Panc1 (cell line): ENCODE measurements around the gene CFAP299. TPM values are rescaled to one million over a fixed set of nuclear protein-coding genes. Genes with fewer than 3 reads are reported as not detected.

ENCODE experiments used
- ATAC-seq: fragments of 200-7000 bp; cut with Tn5 transposase; 2 replicates; pipeline ENCODE4 v1.9.1; 2020; ENCODE audit warnings: mild to moderate bottlenecking, moderate library complexity
- BruUV-seq: library from RNA; stranded (reverse); fragments of 400-500 nt; replicated peaks from 2 replicates; lab custom pipeline; 2021; lab: Mats Ljungman, UMichigan
- CTCF ChIA-PET: fragments of 300-600 bp; sonication (Branson Sonifier 250); formaldehyde crosslinking; loops from one replicate; lab custom pipeline; 2022; ENCODE audit warnings: antibody characterized with exemption; lab: Charles Lee
- POLR2A ChIA-PET: fragments of 300-600 bp; sonication (Branson Sonifier 250); formaldehyde crosslinking; loops from one replicate; lab custom pipeline; 2022; ENCODE audit warnings: antibody characterized with exemption; lab: Charles Lee
- DNase-seq: peaks from one replicate; pipeline ENCODE4 v3.0.0-alpha.2; 2010; ENCODE audit warnings: low read depth, low spot score
- H3K27ac ChIP-seq: 2 replicates; pipeline ENCODE4 v1.5.1; 2011; ENCODE audit warnings: mild to moderate bottlenecking, low read length, inconsistent platforms
- H3K27me3 ChIP-seq: fragments of 200-500 bp; sonication (Bioruptor generic); 2 replicates; pipeline ENCODE4 v1.6.0; 2014; ENCODE audit warnings: low read length, inconsistent platforms; ENCODE audit not compliant: control insufficient read depth, insufficient read depth
- H3K36me3 ChIP-seq: fragments of 200-500 bp; sonication (Bioruptor generic); 2 replicates; pipeline ENCODE4 v1.5.1; 2014; ENCODE audit warnings: inconsistent platforms, mild to moderate bottlenecking, low read length, moderate library complexity; ENCODE audit not compliant: control insufficient read depth, insufficient read depth
- H3K4me1 ChIP-seq: 2 replicates; pipeline ENCODE4 v1.5.1; 2011; ENCODE audit warnings: inconsistent platforms, mild to moderate bottlenecking, low read length, moderate library complexity; ENCODE audit not compliant: control insufficient read depth, insufficient read depth
- H3K4me3 ChIP-seq, 2 experiments: 2 replicates each; pipeline ENCODE4 v1.5.1; 2011 to 2012; ENCODE audit warnings: low read depth in 2 of 2, low read length in 2 of 2, mild to moderate bottlenecking in 2 of 2, inconsistent platforms in 1 of 2, moderate library complexity in 1 of 2
- H3K9me3 ChIP-seq: fragments of 200-500 bp; sonication (Bioruptor generic); 2 replicates; pipeline ENCODE4 v1.5.1; 2014; ENCODE audit warnings: low read depth, mild to moderate bottlenecking, inconsistent platforms, low read length, moderate library complexity; ENCODE audit not compliant: control insufficient read depth, insufficient read depth
- CTCF ChIP-seq: fragments of 450-650 bp; IDR thresholded peaks from 2 replicates; pipeline ENCODE4 v1.5.1; 2017; ENCODE audit warnings: mild to moderate bottlenecking
- POLR2AphosphoS5 ChIP-seq: IDR thresholded peaks from 2 replicates; pipeline ENCODE4 v1.6.1; 2012; ENCODE audit warnings: mild to moderate bottlenecking, low read depth, low read length, moderate library complexity
- SIN3A ChIP-seq: IDR thresholded peaks from 2 replicates; pipeline ENCODE4 v1.6.1; 2012; ENCODE audit warnings: low read depth, mild to moderate bottlenecking, low read length, moderate library complexity, borderline replicate concordance; ENCODE audit not compliant: insufficient read depth
- TCF7L2 ChIP-seq: IDR thresholded peaks from 2 replicates; pipeline ENCODE4 v1.6.1; 2011; ENCODE audit warnings: mild to moderate bottlenecking, low read depth, low read length, inconsistent platforms
- in situ Hi-C: cut with HindIII; loops from 2 replicates; pipeline ENCODE4 v1.10.0; 2016; ENCODE audit warnings: low sequenced_read_pairs, low pct_unique_long_range_greater_than_20kb
- intact Hi-C: fragments of 100-400 bp; cut with micrococcal nuclease; formaldehyde crosslinking; loops from one replicate; pipeline ENCODE4 v1.10.0; 2022; ENCODE audit not compliant: unreplicated experiment
- total RNA-seq: library from RNA; stranded (reverse); gene quantifications from one replicate; pipeline ENCODE4 v1.2.1, GENCODE V29; 2021; ENCODE audit not compliant: unreplicated experiment
- TF ChIP-seq, protein P1 (sequence below), 2 experiments: IDR thresholded peaks; 2 replicates each; pipeline ENCODE4 v1.6.1; 2011 to 2012; ENCODE audit warnings: low read depth in 2 of 2, control low read depth in 1 of 2, low read length in 1 of 2, mild to moderate bottlenecking in 1 of 2, moderate library complexity in 1 of 2; ENCODE audit not compliant: insufficient read depth in 1 of 2

The CFAP299 gene
- total RNA-seq, 1 experiment from 2014 or later: not detected

DNA sequence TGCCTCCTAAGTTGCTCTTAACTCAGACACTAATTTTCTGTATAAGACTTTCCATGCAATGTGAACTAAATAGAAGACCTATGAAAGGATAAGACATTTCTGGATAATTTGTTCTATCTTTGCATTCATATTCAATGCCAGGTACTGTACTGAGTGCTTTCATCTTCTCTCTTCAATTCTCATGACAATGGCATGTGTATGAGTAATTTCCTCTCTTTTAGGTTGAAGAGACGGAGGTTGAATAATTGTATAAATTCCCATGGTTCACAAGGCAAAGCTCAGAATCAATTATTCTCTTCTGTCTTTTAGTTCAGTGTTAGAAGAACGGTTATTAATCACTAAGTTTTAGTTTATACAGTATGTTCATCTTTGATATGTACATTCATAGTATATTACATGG lies 29.3 kb upstream of the CFAP299 start:
- DNase-seq: no peak
- BruUV-seq: no TSS peak
- ATAC-seq: no peak
- H3K27me3 ChIP-seq: no peaks in the 10 kb centered on the region
- no peaks in the 10 kb centered on the region for H3K36me3 ChIP-seq
- intact Hi-C loops: no loop called here
- POLR2A ChIA-PET: no interaction called here
- H3K27ac ChIP-seq: no peak overlapping the region
- TF ChIP-seq, protein P1, sequence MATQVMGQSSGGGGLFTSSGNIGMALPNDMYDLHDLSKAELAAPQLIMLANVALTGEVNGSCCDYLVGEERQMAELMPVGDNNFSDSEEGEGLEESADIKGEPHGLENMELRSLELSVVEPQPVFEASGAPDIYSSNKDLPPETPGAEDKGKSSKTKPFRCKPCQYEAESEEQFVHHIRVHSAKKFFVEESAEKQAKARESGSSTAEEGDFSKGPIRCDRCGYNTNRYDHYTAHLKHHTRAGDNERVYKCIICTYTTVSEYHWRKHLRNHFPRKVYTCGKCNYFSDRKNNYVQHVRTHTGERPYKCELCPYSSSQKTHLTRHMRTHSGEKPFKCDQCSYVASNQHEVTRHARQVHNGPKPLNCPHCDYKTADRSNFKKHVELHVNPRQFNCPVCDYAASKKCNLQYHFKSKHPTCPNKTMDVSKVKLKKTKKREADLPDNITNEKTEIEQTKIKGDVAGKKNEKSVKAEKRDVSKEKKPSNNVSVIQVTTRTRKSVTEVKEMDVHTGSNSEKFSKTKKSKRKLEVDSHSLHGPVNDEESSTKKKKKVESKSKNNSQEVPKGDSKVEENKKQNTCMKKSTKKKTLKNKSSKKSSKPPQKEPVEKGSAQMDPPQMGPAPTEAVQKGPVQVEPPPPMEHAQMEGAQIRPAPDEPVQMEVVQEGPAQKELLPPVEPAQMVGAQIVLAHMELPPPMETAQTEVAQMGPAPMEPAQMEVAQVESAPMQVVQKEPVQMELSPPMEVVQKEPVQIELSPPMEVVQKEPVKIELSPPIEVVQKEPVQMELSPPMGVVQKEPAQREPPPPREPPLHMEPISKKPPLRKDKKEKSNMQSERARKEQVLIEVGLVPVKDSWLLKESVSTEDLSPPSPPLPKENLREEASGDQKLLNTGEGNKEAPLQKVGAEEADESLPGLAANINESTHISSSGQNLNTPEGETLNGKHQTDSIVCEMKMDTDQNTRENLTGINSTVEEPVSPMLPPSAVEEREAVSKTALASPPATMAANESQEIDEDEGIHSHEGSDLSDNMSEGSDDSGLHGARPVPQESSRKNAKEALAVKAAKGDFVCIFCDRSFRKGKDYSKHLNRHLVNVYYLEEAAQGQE (IDR thresholded peaks at IDR 0.05; ENCODE audit: insufficient read depth in 1 of 2, low read depth in 2 of 2, low read length in 1 of 2): no peak
- TF ChIP-seq TCF7L2 (no peak), SIN3A (no peak), CTCF (no peak), POLR2AphosphoS5 (no peak)
- H3K9me3 ChIP-seq: no peaks in the 10 kb centered on the region
- no peaks in the 10 kb centered on the region; the same call in 1 of the 2 replicates for H3K4me1 ChIP-seq
- CTCF ChIA-PET: no interaction called here
- in situ Hi-C loops: no loop called here
- no peak overlapping the region for H3K4me3 ChIP-seq

DNA sequence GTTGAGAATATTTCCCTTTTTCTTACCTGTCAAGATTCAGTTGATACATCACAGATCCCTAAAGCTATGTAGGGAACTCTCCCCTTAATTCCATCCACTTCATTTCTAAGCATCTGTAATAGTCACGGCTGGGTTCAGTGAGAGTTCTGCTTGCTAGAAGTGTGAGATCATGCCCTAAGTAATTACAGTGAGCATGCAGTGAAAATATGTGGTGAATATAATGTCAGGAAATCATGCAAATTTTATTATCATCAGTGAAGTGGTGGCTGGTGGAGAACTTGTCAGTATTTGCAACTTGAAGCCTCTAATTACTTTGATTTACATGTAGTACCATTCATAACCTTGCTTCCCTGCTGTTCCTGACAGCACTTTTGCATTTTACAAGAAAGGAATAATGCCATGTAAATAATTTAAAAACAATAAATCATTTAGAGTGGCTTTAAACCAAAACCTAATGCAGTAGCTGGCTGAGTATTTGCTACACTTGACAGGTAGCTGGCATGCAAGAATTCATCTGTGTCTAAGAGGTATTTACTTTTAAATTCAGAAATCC lies 28.3 kb upstream of the CFAP299 start:
- ATAC-seq: no peak
- intact Hi-C loops: no loop called here
- Histone ChIP-seq H3K9me3 (no peaks in the 10 kb centered on the region), H3K4me1 (no peaks in the 10 kb centered on the region; the same call in 1 of the 2 replicates), H3K27ac (no peak overlapping the region), H3K4me3 (no peak overlapping the region; a peak in 1 of 4 replicates), H3K36me3 (no peaks in the 10 kb centered on the region), H3K27me3 (no peaks in the 10 kb centered on the region)
- ChIA-PET CTCF (no interaction called here), POLR2A (no interaction called here)
- DNase-seq: no peak
- TF ChIP-seq POLR2AphosphoS5 (no peak), TCF7L2 (no peak), SIN3A (no peak), CTCF (no peak)
- TF ChIP-seq, protein P1 (IDR thresholded peaks at IDR 0.05; ENCODE audit: insufficient read depth in 1 of 2, low read depth in 2 of 2, low read length in 1 of 2): no peak
- in situ Hi-C loops: no loop called here
- no TSS peak for BruUV-seq
